Vagina (tissue), 2 donors: ENCODE data around the gene TNNT2. TPM values are rescaled to one million over a fixed set of nuclear protein-coding genes. Genes with fewer than 3 reads are reported as not detected.

Experiments
- DNase-seq, 2 donors: peaks; one replicate each; pipeline ENCODE4 v3.0.0-alpha.2; 2017; ENCODE audit errors: extremely low spot score in 2 of 2
- H3K27ac ChIP-seq: fragments of 200-600 bp; sonication (generic); one replicate; pipeline ENCODE4 v1.5.1; 2019
- H3K27me3 ChIP-seq: fragments of 200-600 bp; sonication (generic); one replicate; pipeline ENCODE4 v1.5.1; 2019
- H3K36me3 ChIP-seq, 2 donors: fragments of 200-600 bp; sonication (generic); one replicate each; pipeline ENCODE4 v1.5.1; 2017 to 2019
- H3K4me1 ChIP-seq: fragments of 200-600 bp; sonication (generic); one replicate; pipeline ENCODE4 v1.5.1; 2019
- H3K4me3 ChIP-seq, 2 donors: fragments of 200-600 bp; sonication (generic); 1 replicate in 1 of 2; 2 replicates in 1 of 2; pipeline ENCODE4 v1.5.1; 2016 to 2019
- H3K9me3 ChIP-seq: fragments of 200-600 bp; sonication (generic); one replicate; pipeline ENCODE4 v1.5.1; 2019
- POLR2A ChIP-seq, 2 donors: fragments of 450-650 bp; IDR thresholded peaks; one replicate each; pipeline ENCODE4 v1.6.1; 2017; ENCODE audit warnings: antibody characterized with exemption in 2 of 2, mild to moderate bottlenecking in 2 of 2, moderate library complexity in 2 of 2
- POLR2AphosphoS5 ChIP-seq, 2 donors: sonication (generic); formaldehyde crosslinking; IDR thresholded peaks; one replicate each; pipeline ENCODE4 v1.9.0; 2017; ENCODE audit warnings: antibody characterized with exemption in 2 of 2, mild to moderate bottlenecking in 2 of 2, low read depth in 1 of 2; ENCODE audit not compliant: insufficient read depth in 1 of 2
- intact Hi-C: fragments of 100-400 bp; cut with DNase I; formaldehyde crosslinking; loops from one replicate; pipeline ENCODE4 v1.15.1; 2023
- total RNA-seq: library from RNA; depleted of rRNA; stranded (reverse); fragments of >200 nt; gene quantifications from one replicate; pipeline ENCODE4 v1.2.3, GENCODE V29; 2016
- TF ChIP-seq, protein P1 (sequence below), 3 experiments: fragments of 450-650 bp in 2 of 3; fragments of 200-600 bp in 1 of 3; sonication (generic) in 1 of 3; IDR thresholded peaks; one replicate each; pipeline ENCODE4 v1.5.1; 2017 to 2019; ENCODE audit warnings: antibody characterized with exemption in 3 of 3, mild to moderate bottlenecking in 2 of 3, moderate library complexity in 2 of 3

TNNT2 gene
- total RNA-seq, 1 donor from 2014 or later: 9.8 TPM

- no peaks in the 10 kb centered on the region for H3K9me3 ChIP-seq
- no peak for DNase-seq
- intact Hi-C loops: no loop called here
- no peak overlapping the region for H3K27ac ChIP-seq
- TF ChIP-seq POLR2AphosphoS5 (IDR thresholded peaks at IDR 0.05; ENCODE audit: insufficient read depth in 1 of 2, low read depth in 1 of 2) (no peak), POLR2A (IDR thresholded peaks at IDR 0.05) (no peak)
- TF ChIP-seq, protein P1, sequence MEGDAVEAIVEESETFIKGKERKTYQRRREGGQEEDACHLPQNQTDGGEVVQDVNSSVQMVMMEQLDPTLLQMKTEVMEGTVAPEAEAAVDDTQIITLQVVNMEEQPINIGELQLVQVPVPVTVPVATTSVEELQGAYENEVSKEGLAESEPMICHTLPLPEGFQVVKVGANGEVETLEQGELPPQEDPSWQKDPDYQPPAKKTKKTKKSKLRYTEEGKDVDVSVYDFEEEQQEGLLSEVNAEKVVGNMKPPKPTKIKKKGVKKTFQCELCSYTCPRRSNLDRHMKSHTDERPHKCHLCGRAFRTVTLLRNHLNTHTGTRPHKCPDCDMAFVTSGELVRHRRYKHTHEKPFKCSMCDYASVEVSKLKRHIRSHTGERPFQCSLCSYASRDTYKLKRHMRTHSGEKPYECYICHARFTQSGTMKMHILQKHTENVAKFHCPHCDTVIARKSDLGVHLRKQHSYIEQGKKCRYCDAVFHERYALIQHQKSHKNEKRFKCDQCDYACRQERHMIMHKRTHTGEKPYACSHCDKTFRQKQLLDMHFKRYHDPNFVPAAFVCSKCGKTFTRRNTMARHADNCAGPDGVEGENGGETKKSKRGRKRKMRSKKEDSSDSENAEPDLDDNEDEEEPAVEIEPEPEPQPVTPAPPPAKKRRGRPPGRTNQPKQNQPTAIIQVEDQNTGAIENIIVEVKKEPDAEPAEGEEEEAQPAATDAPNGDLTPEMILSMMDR (IDR thresholded peaks at IDR 0.05): no peak
- H3K4me1 ChIP-seq: no peaks in the 10 kb centered on the region
- H3K27me3 ChIP-seq: no peaks in the 10 kb centered on the region
- H3K4me3 ChIP-seq: no peak overlapping the region
- no peaks in the 10 kb centered on the region for H3K36me3 ChIP-seq
Measured at GRCh38 chr1:201386208-201386607, 8.7 kb upstream of the TNNT2 start.

DNA sequence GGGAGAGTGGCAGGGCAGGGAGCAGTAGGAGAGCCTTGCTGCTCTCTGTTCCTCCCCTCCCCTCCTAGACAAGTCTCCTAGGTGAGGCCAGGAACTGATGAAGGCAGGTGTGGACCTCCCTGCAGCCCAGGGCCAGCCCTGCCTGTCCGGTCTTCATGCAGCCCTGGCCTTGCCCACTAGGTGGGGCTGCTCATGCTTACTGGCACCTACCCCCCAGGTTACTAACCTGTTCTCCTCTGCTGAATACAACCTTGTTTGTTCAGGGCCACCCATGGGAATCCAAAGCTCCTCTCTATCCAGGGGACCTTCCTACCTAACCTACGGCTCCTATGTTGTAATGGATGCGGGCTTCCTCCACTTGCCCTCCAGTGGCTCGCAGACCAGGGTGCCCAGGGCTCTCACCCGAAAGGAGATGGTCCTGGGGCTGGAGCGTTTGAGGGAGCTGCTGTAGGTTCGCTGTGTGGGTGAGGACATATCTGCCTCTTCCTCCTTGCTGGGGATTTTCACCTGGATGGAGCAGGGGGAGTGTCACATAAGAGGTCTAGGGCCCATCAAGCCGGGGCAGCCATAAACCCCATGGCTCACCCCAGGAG lies 7.9 kb upstream of the TNNT2 start:
- no peaks in the 10 kb centered on the region for H3K4me1 ChIP-seq
- intact Hi-C loops: no loop called here
- H3K9me3 ChIP-seq: no peaks in the 10 kb centered on the region
- no peak overlapping the region for H3K4me3 ChIP-seq
- TF ChIP-seq, protein P1 (IDR thresholded peaks at IDR 0.05): peak in 1 of 3 experiments; percentile 31
- no peak for TF ChIP-seq POLR2A (IDR thresholded peaks at IDR 0.05)
- H3K36me3 ChIP-seq: no peaks in the 10 kb centered on the region
- H3K27ac ChIP-seq: no peak overlapping the region
- H3K27me3 ChIP-seq: no peaks in the 10 kb centered on the region
- no peak for DNase-seq

DNA sequence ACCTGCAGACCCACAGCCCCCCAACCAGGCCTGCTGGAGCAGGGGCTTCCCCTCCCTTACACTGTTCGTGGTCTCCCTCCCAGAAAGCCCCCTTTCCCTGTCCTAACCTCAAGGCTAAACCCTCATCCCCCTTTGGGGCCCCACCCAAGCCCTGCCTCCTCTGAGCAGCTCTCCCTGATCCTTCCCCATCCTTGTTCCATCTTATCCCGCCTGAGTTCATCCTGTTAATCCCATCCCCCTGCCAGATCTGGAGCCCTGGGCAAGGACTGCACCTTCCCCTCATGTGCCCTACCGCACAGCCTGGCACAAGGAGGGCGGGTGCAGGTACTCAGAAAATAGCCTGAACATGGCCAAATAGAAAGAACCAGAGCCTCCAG lies 6.9 kb upstream of the TNNT2 start:
- no peak for DNase-seq
- no peaks in the 10 kb centered on the region for H3K36me3 ChIP-seq
- no peak overlapping the region for H3K4me3 ChIP-seq
- no peak for TF ChIP-seq POLR2AphosphoS5 (IDR thresholded peaks at IDR 0.05; ENCODE audit: insufficient read depth in 1 of 2, low read depth in 1 of 2)
- TF ChIP-seq, protein P1 (IDR thresholded peaks at IDR 0.05): no peak
- H3K4me1 ChIP-seq: no peaks in the 10 kb centered on the region
- no peak overlapping the region for H3K27ac ChIP-seq
- no peaks in the 10 kb centered on the region for H3K27me3 ChIP-seq
- intact Hi-C loops: no loop called here
- H3K9me3 ChIP-seq: no peaks in the 10 kb centered on the region

- Histone ChIP-seq H3K4me1 (no peaks in the 10 kb centered on the region), H3K4me3 (no peak overlapping the region), H3K27ac (no peak overlapping the region), H3K9me3 (no peaks in the 10 kb centered on the region), H3K36me3 (no peaks in the 10 kb centered on the region), H3K27me3 (no peaks in the 10 kb centered on the region)
- TF ChIP-seq POLR2A (IDR thresholded peaks at IDR 0.05): no peak
- TF ChIP-seq POLR2AphosphoS5 (IDR thresholded peaks at IDR 0.05; ENCODE audit: insufficient read depth in 1 of 2, low read depth in 1 of 2): no peak
- TF ChIP-seq, protein P1 (IDR thresholded peaks at IDR 0.05): no peak
- DNase-seq: no peak
- intact Hi-C loops: no loop called here
Measured at GRCh38 chr1:201383647-201384405, 6.3 kb upstream of the TNNT2 start.

DNA sequence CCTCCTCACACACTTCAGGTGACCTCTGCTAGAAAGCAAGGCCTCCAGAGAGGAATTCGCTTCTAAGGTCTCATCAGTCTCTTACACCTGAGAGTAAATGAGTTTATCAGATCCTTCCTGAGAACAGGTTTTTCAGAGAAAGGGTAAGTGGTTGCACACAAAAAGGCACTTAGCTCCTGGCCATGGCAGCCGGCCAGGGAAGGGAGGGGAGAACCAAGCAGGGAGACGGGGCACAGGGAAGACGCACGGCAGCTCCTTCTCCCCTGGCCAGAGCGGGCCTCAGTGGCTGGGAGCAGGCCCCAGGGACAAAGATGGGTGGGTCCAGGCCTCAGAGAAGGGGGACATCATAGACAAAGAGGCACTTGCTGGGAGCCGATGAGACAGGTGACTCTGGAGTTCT lies 3.6 kb upstream of the TNNT2 start:
- Histone ChIP-seq H3K9me3 (no peaks in the 10 kb centered on the region), H3K36me3 (no peaks in the 10 kb centered on the region), H3K27me3 (no peaks in the 10 kb centered on the region), H3K4me3 (no peak overlapping the region), H3K4me1 (no peaks in the 10 kb centered on the region), H3K27ac (no peak overlapping the region)
- intact Hi-C loops: no loop called here
- DNase-seq: no peak
- TF ChIP-seq POLR2AphosphoS5 (IDR thresholded peaks at IDR 0.05; ENCODE audit: insufficient read depth in 1 of 2, low read depth in 1 of 2): no peak
- TF ChIP-seq, protein P1 (IDR thresholded peaks at IDR 0.05): no peak
- no peak for TF ChIP-seq POLR2A (IDR thresholded peaks at IDR 0.05)
